Motor neuron (in vitro differentiated cells): ENCODE data around the gene AOPEP. TPM values are rescaled to one million over a fixed set of nuclear protein-coding genes. Genes with fewer than 3 reads are reported as not detected.
"Not testable (repeated sequence)": the region's sequence is repeated elsewhere in the genome, so short reads cannot be mapped to it uniquely, and the experiment has no call there.

Source experiments
- ATAC-seq, 8 experiments: fragments of 200-7000 bp; cut with Tn5 transposase; replicated peaks in 6 of 8; 2 replicates each; pipeline ENCODE4 v1.8.0; 2021; ENCODE audit warnings: mild to moderate bottlenecking in 8 of 8, moderate library complexity in 8 of 8
- H3K27ac ChIP-seq, 2 donors: fragments of 250-450 bp; sonication (Bioruptor Pico); 2 replicates each; pipeline ENCODE4 v1.9.0; 2021; ENCODE audit warnings: antibody characterized with exemption in 2 of 2, mild to moderate bottlenecking in 2 of 2, moderate library complexity in 1 of 2
- H3K4me1 ChIP-seq, 2 donors: fragments of 250-450 bp; sonication (Bioruptor Pico); replicated peaks in 1 of 2; 2 replicates each; pipeline ENCODE4 v1.6.1; 2021; ENCODE audit warnings: antibody characterized with exemption in 2 of 2, mild to moderate bottlenecking in 2 of 2, moderate library complexity in 1 of 2
- H3K4me3 ChIP-seq, 5 donors: fragments of 250-450 bp; sonication (Bioruptor Pico); 2 replicates each; pipeline ENCODE4 v1.9.0; 2021; ENCODE audit warnings: antibody characterized with exemption in 5 of 5, mild to moderate bottlenecking in 5 of 5, moderate library complexity in 4 of 5
- WGBS, 10 experiments: fragments of 450-650 bp; shearing (Covaris generic); methylation state at CpG; one replicate each; pipeline ENCODE4 v1.0.0; 2022; 5-methylcytosine and 5-hydroxymethylcytosine counted together
- in situ Hi-C, 9 experiments: fragments of 400-800 bp; cut with MboI; loops; one replicate each; pipeline ENCODE4 v1.15.0; 2021; ENCODE audit warnings: low sequenced_read_pairs in 9 of 9, low pct_unique_long_range_greater_than_20kb in 2 of 9; ENCODE audit not compliant: unreplicated experiment in 9 of 9
- total RNA-seq, 8 experiments: library from RNA; unstranded; fragments of 300-600 nt; gene quantifications; 2 replicates each; pipeline versions ENCODE4 v1.2.3 to v1.2.4, GENCODE V29; 2022

The AOPEP gene
- total RNA-seq, 8 experiments from 2014 or later: 8.0 to 152 (median 16.8) TPM

GRCh38 chr9:95020644-95021043, 294.1 kb downstream of the AOPEP start:
- WGBS, 10 experiments: 73 to 100% (median 99%) methylated on average over 1 to 6 of the region's 6 CpGs; no CpG with 5 or more reads in 2 of the 10 experiments
- ATAC-seq, H3K4me3 ChIP-seq, H3K27ac ChIP-seq: not testable (repeated sequence)
- in situ Hi-C loops: loop anchor here in 2 of 9 experiments (25.0 kb wide), 2 partner anchors 108 to 233 kb away; no protein-coding TSS in a partner anchor
- H3K4me1 ChIP-seq: peaks cover 30 to 32% of the 10 kb centered on the region in 2 donors

GRCh38 chr9:95021166-95021886, 294.8 kb downstream of the AOPEP start:
- WGBS, 10 experiments: 13 to 96% (median 60%) methylated on average over 2 to 7 of the region's 7 CpGs; no CpG with 5 or more reads in 4 of the 10 experiments
- ATAC-seq: peak in 3 of 8 experiments; percentile 10 to 51 (median 25)
- Histone ChIP-seq H3K4me1 (peaks cover 34 to 36% of the 10 kb centered on the region in 2 donors), H3K27ac (no peak overlapping the region), H3K4me3 (no peak overlapping the region)
- in situ Hi-C loops: loop anchor here in 2 of 9 experiments (25.0 kb wide), 2 partner anchors 109 to 234 kb away; no protein-coding TSS in a partner anchor

GRCh38 chr9:95022657-95023056, 296.2 kb downstream of the AOPEP start:
- H3K27ac ChIP-seq: no peak overlapping the region
- in situ Hi-C loops: loop anchor here in 2 of 9 experiments (25.0 kb wide), 2 partner anchors 110 to 235 kb away; no protein-coding TSS in a partner anchor
- ATAC-seq: no peak

GRCh38 chr9:95023217-95024003, 296.9 kb downstream of the AOPEP start:
- 0 to 73% (median 55%) methylated on average over 1 to 9 of the region's 9 CpGs for WGBS, 10 experiments
- no peak overlapping the region for H3K4me3 ChIP-seq
- H3K4me1 ChIP-seq: peaks cover 33 to 41% of the 10 kb centered on the region in 2 donors
- no peak overlapping the region for H3K27ac ChIP-seq
- in situ Hi-C loops: loop anchor here in 2 of 9 experiments (25.0 kb wide), 2 partner anchors 111 to 236 kb away; no protein-coding TSS in a partner anchor
- ATAC-seq: peak in 4 of 8 experiments; percentile 5 to 64 (median 16)

More at GRCh38 chr9:95022657-95023056, 296.2 kb downstream of the AOPEP start:
- peaks cover 34 to 41% of the 10 kb centered on the region in 2 donors for H3K4me1 ChIP-seq
- WGBS, 10 experiments: 91 to 100% (median 97%) methylated on average over 2 to 5 of the region's 5 CpGs; no CpG with 5 or more reads in 2 of the 10 experiments
- H3K4me3 ChIP-seq: no peak overlapping the region

GRCh38 chr9:95024097-95024671, 297.7 kb downstream of the AOPEP start:
- peak in 2 of 8 experiments; percentile 15 to 21 for ATAC-seq
- Histone ChIP-seq H3K4me3 (no peak overlapping the region), H3K4me1 (peaks cover 29 to 43% of the 10 kb centered on the region in 2 donors), H3K27ac (no peak overlapping the region)
- WGBS, 10 experiments: 29 to 90% (median 71%) methylated on average over 1 to 10 of the region's 12 CpGs; no CpG with 5 or more reads in 1 of the 10 experiments
- in situ Hi-C loops: loop anchor here in 2 of 9 experiments (25.0 kb wide), 2 partner anchors 112 to 237 kb away; no protein-coding TSS in a partner anchor

GRCh38 chr9:95025213-95026147, 299.0 kb downstream of the AOPEP start:
- 0 to 48% (median 36%) methylated on average over 3 to 10 of the region's 13 CpGs; no CpG with 5 or more reads in 1 of the 10 experiments for WGBS, 10 experiments
- H3K27ac ChIP-seq: no peak overlapping the region
- no peak overlapping the region for H3K4me3 ChIP-seq
- ATAC-seq: peak; percentile 78 to 97 (median 93)
- in situ Hi-C loops: no loop called here
- H3K4me1 ChIP-seq: peaks cover 32 to 48% of the 10 kb centered on the region in 2 donors

GRCh38 chr9:95026148-95026524, 299.6 kb downstream of the AOPEP start:
- Histone ChIP-seq H3K27ac (no peak overlapping the region), H3K4me1 (peaks cover 37 to 55% of the 10 kb centered on the region in 2 donors), H3K4me3 (no peak overlapping the region)
- WGBS, 10 experiments: 75 to 100% (median 97%) methylated on average over 1 to 6 of the region's 6 CpGs; no CpG with 5 or more reads in 1 of the 10 experiments
- peak in 4 of 8 experiments; percentile 5 to 41 (median 18) for ATAC-seq
- in situ Hi-C loops: no loop called here

GRCh38 chr9:95027914-95028852, 301.7 kb downstream of the AOPEP start:
- Histone ChIP-seq H3K27ac (no peak overlapping the region), H3K4me1 (peaks cover 34 to 55% of the 10 kb centered on the region in 2 donors), H3K4me3 (no peak overlapping the region)
- in situ Hi-C loops: no loop called here
- 40 to 95% (median 89%) methylated on average over 1 to 10 of the region's 11 CpGs; no CpG with 5 or more reads in 2 of the 10 experiments for WGBS, 10 experiments
- ATAC-seq: no peak

GRCh38 chr9:95028853-95029219, 302.3 kb downstream of the AOPEP start:
- ATAC-seq: no peak
- no peak overlapping the region for H3K4me3 ChIP-seq
- no peak overlapping the region for H3K27ac ChIP-seq
- 83 to 100% (median 96%) methylated on average over 1 to 5 of the region's 8 CpGs; no CpG with 5 or more reads in 3 of the 10 experiments for WGBS, 10 experiments
- peaks cover 27 to 48% of the 10 kb centered on the region in 2 donors for H3K4me1 ChIP-seq
- in situ Hi-C loops: no loop called here

GRCh38 chr9:95029288-95029687, 302.8 kb downstream of the AOPEP start:
- H3K27ac ChIP-seq: no peak overlapping the region
- in situ Hi-C loops: no loop called here
- no peak overlapping the region for H3K4me3 ChIP-seq
- ATAC-seq: no peak
- peaks cover 23 to 44% of the 10 kb centered on the region in 2 donors for H3K4me1 ChIP-seq
- WGBS, 10 experiments: 50 to 100% (median 77%) methylated on average over 1 to 5 of the region's 5 CpGs; no CpG with 5 or more reads in 2 of the 10 experiments

GRCh38 chr9:95029720-95030119, 303.2 kb downstream of the AOPEP start:
- Histone ChIP-seq H3K27ac (no peak overlapping the region), H3K4me3 (no peak overlapping the region), H3K4me1 (peaks cover 20 to 39% of the 10 kb centered on the region in 2 donors)
- 80 to 100% (median 85%) methylated on average over 1 to 2 of the region's 2 CpGs; no CpG with 5 or more reads in 2 of the 10 experiments for WGBS, 10 experiments
- ATAC-seq: no peak
- in situ Hi-C loops: no loop called here
